Tibial nerve (tissue), 4 donors: ENCODE measurements around the gene SART3. TPM values are rescaled to one million over a fixed set of nuclear protein-coding genes. Genes with fewer than 3 reads are reported as not detected.

ENCODE experiments used
- DNase-seq, 2 donors: peaks; one replicate each; pipeline ENCODE4 v3.0.0-alpha.2; 2019; ENCODE audit warnings: low spot score in 2 of 2
- H3K27ac ChIP-seq, 4 donors: fragments of 200-600 bp; sonication (generic) in 3 of 4; one replicate each; pipeline ENCODE4 v1.5.1; 2017 to 2019; ENCODE audit warnings: mild to moderate bottlenecking in 1 of 4
- H3K27me3 ChIP-seq, 2 donors: fragments of 200-600 bp; sonication (generic) in 1 of 2; one replicate each; pipeline versions ENCODE4 v1.5.1 to v1.6.0; 2017 to 2019
- H3K36me3 ChIP-seq, 3 donors: fragments of 200-600 bp; sonication (generic); one replicate each; pipeline ENCODE4 v1.5.1; 2018 to 2019
- H3K4me1 ChIP-seq, 4 donors: fragments of 200-600 bp; sonication (generic) in 3 of 4; one replicate each; pipeline ENCODE4 v1.5.1; 2017 to 2019
- H3K4me3 ChIP-seq, 4 donors: fragments of 200-600 bp; sonication (generic) in 3 of 4; one replicate each; pipeline ENCODE4 v1.5.1; 2017 to 2019; ENCODE audit warnings: mild to moderate bottlenecking in 1 of 4, moderate library complexity in 1 of 4
- H3K9me3 ChIP-seq, 4 donors: fragments of 200-600 bp; sonication (generic) in 3 of 4; one replicate each; pipeline ENCODE4 v1.5.1; 2017 to 2019
- CTCF ChIP-seq, 5 experiments: fragments of 200-600 bp in 3 of 5; fragments of 450-650 bp in 2 of 5; sonication (generic) in 3 of 5; IDR thresholded peaks; one replicate each; pipeline ENCODE4 v1.5.1; 2016 to 2019; ENCODE audit warnings: antibody characterized with exemption in 5 of 5, mild to moderate bottlenecking in 3 of 5, moderate library complexity in 2 of 5
- EP300 ChIP-seq, 2 donors: sonication (generic); formaldehyde crosslinking; IDR thresholded peaks; one replicate each; pipeline ENCODE4 v1.6.1; 2017; ENCODE audit warnings: antibody characterized with exemption in 2 of 2, mild to moderate bottlenecking in 1 of 2
- POLR2A ChIP-seq, 2 donors: fragments of 450-650 bp; IDR thresholded peaks; one replicate each; pipeline ENCODE4 v1.6.1; 2017; ENCODE audit warnings: antibody characterized with exemption in 2 of 2, mild to moderate bottlenecking in 2 of 2, moderate library complexity in 2 of 2
- WGBS, 2 donors: methylation state at CpG; one replicate each; pipeline ENCODE4 v1.1.5; 2018; 5-methylcytosine and 5-hydroxymethylcytosine counted together
- total RNA-seq, 4 donors: library from RNA; depleted of rRNA; stranded (reverse); fragments of >200 nt; gene quantifications; one replicate each; pipeline ENCODE4 v1.1.0, GENCODE V29; 2016

Gene SART3
- total RNA-seq, 4 donors from 2014 or later: 51.3 to 70.1 (median 63.4) TPM

GRCh38 chr12:108482717-108483212 is 78.2 kb downstream of the SART3 start:
- Histone ChIP-seq H3K4me1 (no peaks in the 10 kb centered on the region), H3K36me3 (no peaks in the 10 kb centered on the region), H3K27me3 (peaks cover 0 to 3% of the 10 kb centered on the region in 2 donors), H3K27ac (no peak overlapping the region), H3K9me3 (peaks cover 0 to 8% (median 0%) of the 10 kb centered on the region in 4 donors), H3K4me3 (no peak overlapping the region)
- WGBS, 2 donors: 67 to 69% methylated on average over 11 of the region's 11 CpGs
- no peak for DNase-seq
- TF ChIP-seq POLR2A (IDR thresholded peaks at IDR 0.05) (no peak), EP300 (IDR thresholded peaks at IDR 0.05) (no peak), CTCF (IDR thresholded peaks at IDR 0.05) (no peak)

- Histone ChIP-seq H3K27ac (no peak overlapping the region), H3K4me3 (no peak overlapping the region), H3K27me3 (peaks cover 0 to 3% of the 10 kb centered on the region in 2 donors), H3K4me1 (no peaks in the 10 kb centered on the region), H3K36me3 (no peaks in the 10 kb centered on the region), H3K9me3 (no peaks in the 10 kb centered on the region)
- TF ChIP-seq EP300 (IDR thresholded peaks at IDR 0.05) (no peak), CTCF (IDR thresholded peaks at IDR 0.05) (no peak), POLR2A (IDR thresholded peaks at IDR 0.05) (no peak)
- DNase-seq: no peak
- WGBS, 2 donors: 55 to 64% methylated on average over 6 of the region's 6 CpGs
Observed at GRCh38 chr12:108479364-108480070, 81.5 kb downstream of the SART3 start.

- Histone ChIP-seq H3K4me1 (no peaks in the 10 kb centered on the region), H3K27ac (no peak overlapping the region), H3K4me3 (no peak overlapping the region), H3K27me3 (peaks cover 0 to 3% of the 10 kb centered on the region in 2 donors), H3K36me3 (no peaks in the 10 kb centered on the region), H3K9me3 (no peaks in the 10 kb centered on the region)
- WGBS, 2 donors: 43 to 44% methylated on average over 8 of the region's 8 CpGs
- no peak for DNase-seq
- TF ChIP-seq CTCF (IDR thresholded peaks at IDR 0.05) (no peak), POLR2A (IDR thresholded peaks at IDR 0.05) (no peak), EP300 (IDR thresholded peaks at IDR 0.05) (no peak)
Observed at GRCh38 chr12:108478611-108479206, 82.3 kb downstream of the SART3 start.

GRCh38 chr12:108477881-108478259 is 83.1 kb downstream of the SART3 start:
- Histone ChIP-seq H3K36me3 (no peaks in the 10 kb centered on the region), H3K9me3 (no peaks in the 10 kb centered on the region), H3K4me3 (no peak overlapping the region), H3K27ac (no peak overlapping the region), H3K27me3 (peaks cover 0 to 3% of the 10 kb centered on the region in 2 donors), H3K4me1 (no peaks in the 10 kb centered on the region)
- TF ChIP-seq POLR2A (IDR thresholded peaks at IDR 0.05) (no peak), CTCF (IDR thresholded peaks at IDR 0.05) (no peak), EP300 (IDR thresholded peaks at IDR 0.05) (no peak)
- WGBS, 2 donors: 71 to 78% methylated on average over 6 of the region's 6 CpGs
- no peak for DNase-seq
